B cell (primary cell): ENCODE measurements around the gene TRH. TPM values are rescaled to one million over a fixed set of nuclear protein-coding genes. Genes with fewer than 3 reads are reported as not detected.

Experiments used
- ATAC-seq: fragments of 200-7000 bp; cut with Tn5 transposase; one replicate; pipeline ENCODE4 v1.10.0; 2021; ENCODE audit warnings: low read depth, mild to moderate bottlenecking, moderate number of reproducible peaks, moderate library complexity
- CTCF ChIA-PET: fragments of 350-600 bp; sonication (Branson Sonifier 250); formaldehyde crosslinking; loops from one replicate; lab custom pipeline; 2021; ENCODE audit warnings: antibody characterized with exemption, inconsistent platforms; lab: Charles Lee
- POLR2A ChIA-PET: fragments of 350-600 bp; sonication (Branson Sonifier 250); formaldehyde crosslinking; loops from one replicate; lab custom pipeline; 2021; ENCODE audit warnings: antibody characterized with exemption; lab: Charles Lee
- DNase-seq: peaks from one replicate; pipeline ENCODE4 v3.0.0; 2013
- H2AFZ ChIP-seq: 2 replicates; pipeline ENCODE4 v1.6.1; 2012; ENCODE audit warnings: mild to moderate bottlenecking, low read depth, low read length; ENCODE audit not compliant: insufficient read depth, poor library complexity, severe bottlenecking
- H3K27ac ChIP-seq, 2 donors: 1 replicate in 1 of 2; 2 replicates in 1 of 2; pipeline ENCODE4 v1.5.1; 2012 to 2013; ENCODE audit warnings: low read length in 2 of 2, mild to moderate bottlenecking in 2 of 2, moderate library complexity in 1 of 2
- H3K27me3 ChIP-seq, 4 experiments: fragments of 200-600 bp in 1 of 4; sonication (generic) in 1 of 4; replicated peaks in 1 of 4; 1 replicate in 2 of 4; 2 replicates in 2 of 4; pipeline versions ENCODE4 v1.6.1 to v1.7.0; 2013 to 2016; ENCODE audit warnings: low read length in 3 of 4, mild to moderate bottlenecking in 2 of 4, mixed read lengths in 1 of 4, moderate library complexity in 1 of 4; ENCODE audit not compliant: insufficient read depth in 4 of 4, control insufficient read depth in 3 of 4; ENCODE audit errors: control extremely low read depth in 1 of 4
- H3K36me3 ChIP-seq, 2 experiments: replicated peaks in 1 of 2; 1 replicate in 1 of 2; 2 replicates in 1 of 2; pipeline versions ENCODE4 v1.6.1 to v1.7.1; 2013; ENCODE audit warnings: low read length in 1 of 2; ENCODE audit not compliant: insufficient read depth in 2 of 2, control insufficient read depth in 1 of 2; ENCODE audit errors: control extremely low read depth in 1 of 2, extremely low read depth in 1 of 2
- H3K4me1 ChIP-seq, 2 donors: fragments of 200-600 bp in 1 of 2; sonication (generic) in 1 of 2; 1 replicate in 1 of 2; 2 replicates in 1 of 2; pipeline versions ENCODE4 v1.5.1 to v1.6.1; 2013 to 2017; ENCODE audit warnings: low read length in 2 of 2; ENCODE audit not compliant: control insufficient read depth in 2 of 2, insufficient read depth in 2 of 2
- H3K4me2 ChIP-seq: replicated peaks from 2 replicates; pipeline ENCODE3; 2012; ENCODE audit warnings: mild to moderate bottlenecking, low read depth, low read length; ENCODE audit not compliant: poor library complexity, severe bottlenecking
- H3K4me3 ChIP-seq, 5 experiments: fragments of 200-600 bp in 1 of 5; sonication (generic) in 1 of 5; 1 replicate in 3 of 5; 2 replicates in 2 of 5; pipeline versions ENCODE4 v1.5.1 to v1.7.0; 2011 to 2016; ENCODE audit warnings: low read length in 4 of 5, mild to moderate bottlenecking in 4 of 5, low read depth in 2 of 5, control low read depth in 1 of 5, moderate library complexity in 1 of 5; ENCODE audit not compliant: insufficient read depth in 1 of 5; ENCODE audit errors: control extremely low read depth in 1 of 5, extremely low read depth in 1 of 5
- H3K79me2 ChIP-seq: fragments of 200-600 bp; sonication (generic); one replicate; pipeline ENCODE4 v1.6.0; 2016; ENCODE audit warnings: low read length; ENCODE audit not compliant: control insufficient read depth, insufficient read depth
- H3K9ac ChIP-seq: fragments of 200-600 bp; sonication (generic); 2 replicates; pipeline ENCODE4 v1.6.1; 2017; ENCODE audit warnings: mild to moderate bottlenecking, low read length, moderate library complexity
- H3K9me3 ChIP-seq, 3 donors: one replicate each; pipeline versions ENCODE4 v1.6.1 to v1.7.1; 2013; ENCODE audit warnings: low read length in 2 of 3; ENCODE audit not compliant: control insufficient read depth in 2 of 3, insufficient read depth in 1 of 3; ENCODE audit errors: control extremely low read depth in 1 of 3
- H4K20me1 ChIP-seq: 2 replicates; pipeline ENCODE4 v1.6.0; 2012; ENCODE audit warnings: mild to moderate bottlenecking, low read length; ENCODE audit not compliant: insufficient read depth, control insufficient read depth, poor library complexity, severe bottlenecking
- H3K27ac Mint-ChIP-seq: one replicate; pipeline ENCODE4 v1.8.0; 2021; ENCODE audit warnings: mixed read lengths
- H3K27me3 Mint-ChIP-seq: one replicate; pipeline ENCODE4 v1.8.0; 2021; ENCODE audit warnings: mixed read lengths
- H3K4me1 Mint-ChIP-seq: one replicate; pipeline ENCODE4 v1.8.0; 2021; ENCODE audit warnings: mixed read lengths
- H3K4me3 Mint-ChIP-seq: one replicate; pipeline ENCODE4 v1.8.0; 2021; ENCODE audit warnings: mixed read lengths
- H3K9me3 Mint-ChIP-seq: one replicate; pipeline ENCODE4 v1.8.0; 2022; ENCODE audit warnings: mixed read lengths; ENCODE audit not compliant: insufficient read depth
- EZH2 ChIP-seq: IDR thresholded peaks from 2 replicates; pipeline ENCODE4 v1.6.1; 2012; ENCODE audit warnings: borderline replicate concordance, low read depth, mild to moderate bottlenecking, moderate library complexity, low read length; ENCODE audit not compliant: insufficient read depth, poor library complexity, severe bottlenecking
- WGBS: methylation state at CpG from one replicate; pipeline ENCODE4 v1.1.5; 2013; ENCODE audit warnings: missing lambda C conversion rate; ENCODE audit not compliant: insufficient coverage; 5-methylcytosine and 5-hydroxymethylcytosine counted together
- intact Hi-C: fragments of 100-400 bp; cut with micrococcal nuclease; formaldehyde crosslinking; loops from one replicate; pipeline ENCODE4 v1.10.0; 2022
- polyA plus RNA-seq: library from polyadenylated mRNA; depleted of rRNA; stranded (reverse); fragments of >200 nt; gene quantifications from 2 replicates; pipeline ENCODE4 v1.2.3, GENCODE V29; 2012
- total RNA-seq, 2 donors: library from RNA; stranded (reverse); fragments of 120-200 nt in 1 of 2; gene quantifications; 1 replicate in 1 of 2; 2 replicates in 1 of 2; pipeline versions ENCODE4 v1.2.3 to v1.2.4, GENCODE V29; 2013 to 2022
- TF ChIP-seq, protein P1 (sequence below): fragments of 200-600 bp; IDR thresholded peaks from one replicate; pipeline ENCODE4 v1.8.0; 2022; ENCODE audit warnings: antibody characterized with exemption, mild to moderate bottlenecking

The TRH gene
- total and polyA plus RNA-seq, 2 donors (not counting 1 experiment from before 2014, with no cell fraction given): not detected

DNA sequence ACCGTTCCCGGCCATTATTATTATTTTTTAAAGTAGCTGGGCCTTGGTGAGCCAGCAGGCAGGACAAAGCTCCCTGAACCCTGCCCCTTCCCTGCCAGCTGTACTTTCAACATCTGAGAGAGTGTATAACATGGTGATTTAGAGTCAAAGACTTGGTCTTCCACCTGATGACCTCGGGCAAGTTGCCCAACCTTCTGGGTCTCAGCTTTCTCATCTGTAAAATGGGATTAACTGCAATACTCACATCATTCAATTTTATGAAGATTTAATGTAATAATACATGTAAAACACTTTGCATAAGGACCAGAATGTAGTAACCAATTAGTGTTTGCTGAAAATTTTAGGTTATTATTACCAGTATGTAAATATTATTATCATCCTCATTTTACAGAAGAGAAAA is 11.9 kb upstream of the TRH start:
- Histone ChIP-seq H3K27me3 (no peaks in the 10 kb centered on the region), H3K9me3 (no peaks in the 10 kb centered on the region), H3K9ac (no peak overlapping the region), H3K27ac (no peak overlapping the region), H2AFZ (no peak overlapping the region), H3K4me2 (no peak overlapping the region), H3K4me1 (no peaks in the 10 kb centered on the region), H3K79me2 (no peaks in the 10 kb centered on the region), H3K36me3 (no peaks in the 10 kb centered on the region), H4K20me1 (no peaks in the 10 kb centered on the region), H3K4me3 (no peak overlapping the region)
- ATAC-seq: no peak
- POLR2A ChIA-PET: no interaction called here
- CTCF ChIA-PET: no interaction called here
- H3K4me3 Mint-ChIP-seq: no peak overlapping the region
- H3K9me3 Mint-ChIP-seq: no peaks in the 10 kb centered on the region
- no peak for TF ChIP-seq EZH2
- TF ChIP-seq, protein P1, sequence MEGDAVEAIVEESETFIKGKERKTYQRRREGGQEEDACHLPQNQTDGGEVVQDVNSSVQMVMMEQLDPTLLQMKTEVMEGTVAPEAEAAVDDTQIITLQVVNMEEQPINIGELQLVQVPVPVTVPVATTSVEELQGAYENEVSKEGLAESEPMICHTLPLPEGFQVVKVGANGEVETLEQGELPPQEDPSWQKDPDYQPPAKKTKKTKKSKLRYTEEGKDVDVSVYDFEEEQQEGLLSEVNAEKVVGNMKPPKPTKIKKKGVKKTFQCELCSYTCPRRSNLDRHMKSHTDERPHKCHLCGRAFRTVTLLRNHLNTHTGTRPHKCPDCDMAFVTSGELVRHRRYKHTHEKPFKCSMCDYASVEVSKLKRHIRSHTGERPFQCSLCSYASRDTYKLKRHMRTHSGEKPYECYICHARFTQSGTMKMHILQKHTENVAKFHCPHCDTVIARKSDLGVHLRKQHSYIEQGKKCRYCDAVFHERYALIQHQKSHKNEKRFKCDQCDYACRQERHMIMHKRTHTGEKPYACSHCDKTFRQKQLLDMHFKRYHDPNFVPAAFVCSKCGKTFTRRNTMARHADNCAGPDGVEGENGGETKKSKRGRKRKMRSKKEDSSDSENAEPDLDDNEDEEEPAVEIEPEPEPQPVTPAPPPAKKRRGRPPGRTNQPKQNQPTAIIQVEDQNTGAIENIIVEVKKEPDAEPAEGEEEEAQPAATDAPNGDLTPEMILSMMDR: no peak
- DNase-seq: no peak
- H3K27me3 Mint-ChIP-seq: peaks cover 4% of the 10 kb centered on the region
- WGBS: no CpG with 5 or more reads among the region's 3 CpGs
- no peak overlapping the region for H3K27ac Mint-ChIP-seq
- H3K4me1 Mint-ChIP-seq: no peaks in the 10 kb centered on the region
- intact Hi-C loops: no loop called here

DNA sequence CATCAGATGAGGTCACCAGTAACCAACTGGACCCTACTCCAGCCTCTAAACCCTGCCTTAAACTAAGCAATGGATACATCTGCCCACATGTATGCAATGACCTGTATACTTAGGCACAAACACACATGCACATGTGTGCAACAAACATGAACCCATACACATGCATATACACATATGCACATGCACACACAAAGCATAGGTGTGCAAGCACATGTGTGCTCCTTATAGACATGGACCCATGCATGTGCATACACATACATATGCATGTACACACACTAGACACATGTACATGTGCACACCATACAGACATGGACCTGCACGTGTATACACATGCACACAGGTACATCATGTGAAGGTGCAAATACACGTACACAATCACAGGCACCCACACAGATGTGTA is 8.6 kb upstream of the TRH start:
- Mint-ChIP-seq H3K9me3 (no peaks in the 10 kb centered on the region), H3K4me1 (no peaks in the 10 kb centered on the region), H3K27me3 (peaks cover 18% of the 10 kb centered on the region), H3K4me3 (no peak overlapping the region), H3K27ac (no peak overlapping the region)
- H3K4me1 ChIP-seq: no peaks in the 10 kb centered on the region
- POLR2A ChIA-PET: no interaction called here
- no peaks in the 10 kb centered on the region for H3K36me3 ChIP-seq
- 93% methylated on average over 2 of the region's 2 CpGs for WGBS
- H3K9ac ChIP-seq: no peak overlapping the region
- no peaks in the 10 kb centered on the region for H3K9me3 ChIP-seq
- CTCF ChIA-PET: no interaction called here
- intact Hi-C loops: no loop called here
- H3K27me3 ChIP-seq: no peaks in the 10 kb centered on the region
- no peak overlapping the region for H3K4me3 ChIP-seq
- no peak for TF ChIP-seq EZH2
- TF ChIP-seq, protein P1: no peak
- no peaks in the 10 kb centered on the region for H4K20me1 ChIP-seq
- no peaks in the 10 kb centered on the region for H3K79me2 ChIP-seq
- H3K4me2 ChIP-seq: no peak overlapping the region
- ATAC-seq (no peak), DNase-seq (no peak)
- H2AFZ ChIP-seq: no peak overlapping the region
- no peak overlapping the region for H3K27ac ChIP-seq
